ENCODE measurements around the gene CCDC74A. TPM values are rescaled to one million over a fixed set of nuclear protein-coding genes. Genes with fewer than 3 reads are reported as not detected.
"Not testable (repeated sequence)": the region's sequence is repeated elsewhere in the genome, so short reads cannot be mapped to it uniquely, and the experiment has no call there.

The CCDC74A gene
- polyA plus RNA-seq, 1 experiment, result 14.1 TPM

- H3K4me3 ChIP-seq (ENCODE audit: low read depth, low read length); H3K27me3 ChIP-seq (ENCODE audit: control insufficient read depth, insufficient read depth, low read length); H3K36me3 ChIP-seq (ENCODE audit: control insufficient read depth, insufficient read depth, low read length); DNase-seq (ENCODE audit: low read depth); POLR2A ChIA-PET; CTCF ChIA-PET: not testable (repeated sequence)
Measured at GRCh38 chr2:131515235-131515634, 12.5 kb upstream of the CCDC74A start.

DNA sequence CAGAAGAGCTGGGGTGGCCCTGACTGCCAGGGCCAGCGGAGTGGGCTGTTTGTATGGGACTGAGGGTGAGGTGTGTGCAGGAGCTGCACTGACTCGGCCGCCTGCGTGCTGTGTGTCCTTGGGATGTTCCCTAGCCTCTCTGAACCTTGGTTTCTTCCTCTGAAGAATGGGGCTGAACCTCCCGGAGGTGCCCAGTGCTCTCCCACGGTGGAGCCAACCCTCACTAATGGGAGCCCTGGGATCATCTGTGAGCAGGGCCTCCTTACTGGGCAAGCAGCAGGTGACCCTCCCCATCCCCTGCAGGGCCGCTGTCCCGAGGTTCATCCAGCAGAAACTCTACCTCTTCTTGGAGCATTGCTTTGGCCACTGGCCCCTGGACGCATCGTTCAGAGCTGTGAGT lies 11.7 kb upstream of the CCDC74A start:
- TF ChIP-seq, protein P1, sequence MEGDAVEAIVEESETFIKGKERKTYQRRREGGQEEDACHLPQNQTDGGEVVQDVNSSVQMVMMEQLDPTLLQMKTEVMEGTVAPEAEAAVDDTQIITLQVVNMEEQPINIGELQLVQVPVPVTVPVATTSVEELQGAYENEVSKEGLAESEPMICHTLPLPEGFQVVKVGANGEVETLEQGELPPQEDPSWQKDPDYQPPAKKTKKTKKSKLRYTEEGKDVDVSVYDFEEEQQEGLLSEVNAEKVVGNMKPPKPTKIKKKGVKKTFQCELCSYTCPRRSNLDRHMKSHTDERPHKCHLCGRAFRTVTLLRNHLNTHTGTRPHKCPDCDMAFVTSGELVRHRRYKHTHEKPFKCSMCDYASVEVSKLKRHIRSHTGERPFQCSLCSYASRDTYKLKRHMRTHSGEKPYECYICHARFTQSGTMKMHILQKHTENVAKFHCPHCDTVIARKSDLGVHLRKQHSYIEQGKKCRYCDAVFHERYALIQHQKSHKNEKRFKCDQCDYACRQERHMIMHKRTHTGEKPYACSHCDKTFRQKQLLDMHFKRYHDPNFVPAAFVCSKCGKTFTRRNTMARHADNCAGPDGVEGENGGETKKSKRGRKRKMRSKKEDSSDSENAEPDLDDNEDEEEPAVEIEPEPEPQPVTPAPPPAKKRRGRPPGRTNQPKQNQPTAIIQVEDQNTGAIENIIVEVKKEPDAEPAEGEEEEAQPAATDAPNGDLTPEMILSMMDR (IDR thresholded peaks at IDR 0.05; ENCODE audit: insufficient read depth, low read depth, low read length), result no peak
- POLR2A ChIA-PET, result no interaction called here
- peaks cover 10% of the 10 kb centered on the region for H3K36me3 ChIP-seq (ENCODE audit: control insufficient read depth, insufficient read depth, low read length)
- CTCF ChIA-PET, result no interaction called here
- no peak overlapping the region for H3K4me3 ChIP-seq (ENCODE audit: low read depth, low read length)
- no peak for DNase-seq (ENCODE audit: low read depth)
- H3K27me3 ChIP-seq (ENCODE audit: control insufficient read depth, insufficient read depth, low read length), result no peaks in the 10 kb centered on the region

DNA sequence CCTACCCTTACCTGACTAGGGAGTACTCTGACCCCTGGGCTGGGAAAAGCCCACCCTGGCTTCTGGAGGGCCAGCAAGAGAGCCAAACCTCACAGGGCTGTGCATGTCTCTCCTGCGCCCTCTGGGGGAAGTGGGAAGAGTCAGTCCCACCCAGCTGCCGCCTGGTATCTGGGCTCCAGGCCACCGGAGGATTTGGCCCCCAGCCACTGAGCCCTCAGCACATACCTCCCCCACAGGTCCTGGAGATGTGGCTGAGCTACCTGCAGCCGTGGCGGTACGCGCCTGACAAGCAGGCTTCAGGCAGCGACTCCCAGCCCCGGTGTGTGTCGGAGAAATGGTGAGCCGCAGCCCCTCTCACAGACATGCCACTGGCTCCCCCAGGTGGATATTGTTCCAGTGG lies 11.1 kb upstream of the CCDC74A start:
- DNase-seq (ENCODE audit: low read depth); CTCF ChIA-PET; H3K4me3 ChIP-seq (ENCODE audit: low read depth, low read length); POLR2A ChIA-PET; H3K36me3 ChIP-seq (ENCODE audit: control insufficient read depth, insufficient read depth, low read length); H3K27me3 ChIP-seq (ENCODE audit: control insufficient read depth, insufficient read depth, low read length): not testable (repeated sequence)
- TF ChIP-seq, protein P1 (IDR thresholded peaks at IDR 0.05; ENCODE audit: insufficient read depth, low read depth, low read length), result 0 out of 2 replicates have a peak, but pooled peaks have one; percentile 13

DNA sequence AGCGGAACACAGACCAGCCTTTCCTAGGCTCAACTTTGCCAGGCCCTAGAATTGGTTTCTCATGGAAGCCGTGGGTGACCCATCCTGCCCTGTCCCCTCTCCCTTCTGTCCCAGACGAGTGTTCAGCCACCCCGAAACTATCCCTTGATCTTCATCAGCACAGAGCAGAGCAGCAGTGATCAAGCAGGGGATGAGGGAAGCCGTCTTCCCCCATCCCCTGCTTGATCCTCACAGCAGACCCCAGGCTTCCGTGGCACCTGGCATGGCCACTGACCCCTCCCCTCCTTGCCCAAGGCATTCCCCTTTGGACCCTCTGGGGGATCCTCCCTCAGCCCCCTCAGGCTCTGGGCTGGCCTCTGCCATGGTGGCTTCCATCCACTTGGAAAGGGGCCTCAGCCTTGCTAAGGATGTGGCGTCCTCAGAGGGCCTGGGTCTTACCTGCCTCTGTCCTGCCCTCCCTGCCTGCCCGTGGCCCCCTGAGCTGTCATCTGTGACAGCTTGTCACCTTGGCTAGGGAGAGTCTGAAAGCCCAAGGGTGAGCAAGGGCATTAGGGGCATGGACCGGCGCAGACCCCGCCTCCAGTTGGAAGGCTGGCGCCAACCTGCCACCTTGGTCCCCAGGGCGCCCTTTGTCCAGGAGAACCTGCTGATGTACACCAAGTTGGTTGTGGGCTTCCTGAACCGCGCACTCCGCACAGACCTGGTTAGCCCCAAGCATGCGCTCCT lies 10.4 kb upstream of the CCDC74A start:
- DNase-seq (ENCODE audit: low read depth), result no peak
- ChIA-PET CTCF (no interaction called here), POLR2A (no interaction called here)
- Histone ChIP-seq H3K27me3 (ENCODE audit: control insufficient read depth, insufficient read depth, low read length) (no peaks in the 10 kb centered on the region), H3K4me3 (ENCODE audit: low read depth, low read length) (no peak overlapping the region), H3K36me3 (ENCODE audit: control insufficient read depth, insufficient read depth, low read length) (peaks cover 10% of the 10 kb centered on the region)
- TF ChIP-seq, protein P1 (IDR thresholded peaks at IDR 0.05; ENCODE audit: insufficient read depth, low read depth, low read length), result no peak

GRCh38 chr2:131517856-131518255 lies 9.8 kb upstream of the CCDC74A start:
- H3K36me3 ChIP-seq (ENCODE audit: control insufficient read depth, insufficient read depth, low read length); H3K27me3 ChIP-seq (ENCODE audit: control insufficient read depth, insufficient read depth, low read length); CTCF ChIA-PET; H3K4me3 ChIP-seq (ENCODE audit: low read depth, low read length); DNase-seq (ENCODE audit: low read depth); POLR2A ChIA-PET: not testable (repeated sequence)

GRCh38 chr2:131518531-131518930 lies 9.2 kb upstream of the CCDC74A start:
- H3K4me3 ChIP-seq (ENCODE audit: low read depth, low read length); H3K27me3 ChIP-seq (ENCODE audit: control insufficient read depth, insufficient read depth, low read length); DNase-seq (ENCODE audit: low read depth); CTCF ChIA-PET; H3K36me3 ChIP-seq (ENCODE audit: control insufficient read depth, insufficient read depth, low read length); POLR2A ChIA-PET: not testable (repeated sequence)

GRCh38 chr2:131519466-131519865 lies 8.2 kb upstream of the CCDC74A start:
- H3K4me3 ChIP-seq (ENCODE audit: low read depth, low read length), result no peak overlapping the region
- peaks cover 10% of the 10 kb centered on the region for H3K36me3 ChIP-seq (ENCODE audit: control insufficient read depth, insufficient read depth, low read length)
- no peaks in the 10 kb centered on the region for H3K27me3 ChIP-seq (ENCODE audit: control insufficient read depth, insufficient read depth, low read length)
- TF ChIP-seq, protein P1 (IDR thresholded peaks at IDR 0.05; ENCODE audit: insufficient read depth, low read depth, low read length), result no peak
- POLR2A ChIA-PET, result no interaction called here
- DNase-seq (ENCODE audit: low read depth), result no peak
- CTCF ChIA-PET, result no interaction called here

DNA sequence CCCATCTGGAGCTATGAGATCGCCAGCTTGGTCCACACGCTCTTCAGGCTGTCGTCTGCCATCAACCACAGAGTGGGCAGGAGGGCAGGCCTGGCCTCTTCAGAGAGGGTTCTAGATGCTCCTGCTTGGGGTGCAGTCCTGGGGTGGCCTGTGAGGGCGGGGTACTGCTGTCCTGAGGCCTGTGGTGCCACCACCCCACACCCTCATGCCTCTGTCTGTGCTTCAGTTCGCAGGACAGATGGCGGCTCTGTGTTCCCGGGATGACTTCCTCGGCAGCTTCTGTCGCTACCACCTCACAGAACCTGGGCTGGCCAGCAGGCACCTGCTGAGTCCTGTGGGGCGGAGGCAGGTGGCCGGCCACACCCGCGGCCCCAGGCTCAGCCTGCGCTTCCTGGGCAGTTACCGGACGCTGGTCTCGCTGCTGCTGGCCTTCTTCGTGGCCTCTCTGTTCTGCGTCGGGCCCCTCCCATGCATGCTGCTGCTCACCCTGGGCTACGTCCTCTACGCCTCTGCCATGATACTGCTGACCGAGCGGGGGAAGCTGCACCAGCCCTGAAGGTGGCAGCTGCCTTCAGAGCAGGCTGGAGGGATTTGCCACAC lies 7.7 kb upstream of the CCDC74A start:
- H3K36me3 ChIP-seq (ENCODE audit: control insufficient read depth, insufficient read depth, low read length); H3K4me3 ChIP-seq (ENCODE audit: low read depth, low read length); H3K27me3 ChIP-seq (ENCODE audit: control insufficient read depth, insufficient read depth, low read length); CTCF ChIA-PET; DNase-seq (ENCODE audit: low read depth); POLR2A ChIA-PET: not testable (repeated sequence)
